CD14-positive monocyte (primary cell): ENCODE data around the gene SLC25A31. TPM values are rescaled to one million over a fixed set of nuclear protein-coding genes. Genes with fewer than 3 reads are reported as not detected.

Source experiments
- DNase-seq, 3 donors: peaks; one replicate each; pipeline ENCODE4 v3.0.0-alpha.2; 2011 to 2022
- H2AFZ ChIP-seq: 2 replicates; pipeline ENCODE4 v1.6.0; 2012; ENCODE audit warnings: mild to moderate bottlenecking, low read depth, low read length, inconsistent platforms; ENCODE audit not compliant: insufficient read depth, poor library complexity, severe bottlenecking
- H3K27ac ChIP-seq, 2 donors: 1 replicate in 1 of 2; 2 replicates in 1 of 2; pipeline ENCODE4 v1.5.1; 2012 to 2013; ENCODE audit warnings: low read length in 2 of 2, control low read depth in 1 of 2, inconsistent platforms in 1 of 2, low read depth in 1 of 2, mild to moderate bottlenecking in 1 of 2
- H3K27me3 ChIP-seq, 2 donors: one replicate each; pipeline versions ENCODE4 v1.6.0 to v1.6.1; 2011 to 2013; ENCODE audit warnings: low read length in 2 of 2; ENCODE audit not compliant: control insufficient read depth in 2 of 2, insufficient read depth in 2 of 2
- H3K36me3 ChIP-seq, 2 donors: replicated peaks in 1 of 2; 1 replicate in 1 of 2; 2 replicates in 1 of 2; pipeline versions ENCODE4 v1.5.1 to v1.6.1; 2012 to 2013; ENCODE audit warnings: low read length in 2 of 2, control low read depth in 1 of 2, inconsistent platforms in 1 of 2, mild to moderate bottlenecking in 1 of 2; ENCODE audit not compliant: insufficient read depth in 2 of 2, control insufficient read depth in 1 of 2
- H3K4me1 ChIP-seq, 2 donors: 1 replicate in 1 of 2; 2 replicates in 1 of 2; pipeline versions ENCODE4 v1.5.1 to v1.6.1; 2012 to 2013; ENCODE audit warnings: low read length in 2 of 2, control low read depth in 1 of 2, inconsistent platforms in 1 of 2, mild to moderate bottlenecking in 1 of 2, moderate library complexity in 1 of 2; ENCODE audit not compliant: insufficient read depth in 2 of 2, control insufficient read depth in 1 of 2
- H3K4me2 ChIP-seq: replicated peaks from 2 replicates; pipeline ENCODE3; 2012; ENCODE audit warnings: low read length, moderate library complexity, mild to moderate bottlenecking; ENCODE audit not compliant: poor library complexity, severe bottlenecking; ENCODE audit errors: extremely low read depth
- H3K4me3 ChIP-seq, 3 experiments: fragments of 200-600 bp in 1 of 3; sonication (generic) in 1 of 3; replicated peaks in 1 of 3; 1 replicate in 2 of 3; 2 replicates in 1 of 3; pipeline ENCODE4 v1.5.1; 2011 to 2013; ENCODE audit warnings: low read length in 3 of 3, mild to moderate bottlenecking in 3 of 3, control low read depth in 2 of 3, low read depth in 2 of 3, inconsistent platforms in 1 of 3, moderate library complexity in 1 of 3
- H3K79me2 ChIP-seq: 2 replicates; pipeline ENCODE4 v1.6.0; 2012; ENCODE audit warnings: mild to moderate bottlenecking, control low read depth, inconsistent platforms, low read length, moderate library complexity; ENCODE audit not compliant: insufficient read depth
- H3K9ac ChIP-seq: 2 replicates; pipeline ENCODE4 v1.6.0; 2017; ENCODE audit warnings: low read length, mild to moderate bottlenecking; ENCODE audit not compliant: insufficient read depth, poor library complexity, severe bottlenecking
- H3K9me3 ChIP-seq, 2 donors: replicated peaks in 1 of 2; 1 replicate in 1 of 2; 2 replicates in 1 of 2; pipeline versions ENCODE4 v1.5.1 to v1.6.1; 2012 to 2013; ENCODE audit warnings: low read length in 2 of 2, control low read depth in 1 of 2; ENCODE audit not compliant: control insufficient read depth in 1 of 2, insufficient read depth in 1 of 2
- H4K20me1 ChIP-seq: 2 replicates; pipeline ENCODE4 v1.6.0; 2012; ENCODE audit warnings: mild to moderate bottlenecking, low read length, control low read depth, moderate library complexity; ENCODE audit not compliant: insufficient read depth
- H3K27ac Mint-ChIP-seq, 7 donors: one replicate each; pipeline ENCODE4 v1.8.0; 2020; ENCODE audit warnings: mild to moderate bottlenecking in 7 of 7, mixed read lengths in 7 of 7, moderate library complexity in 6 of 7, inconsistent platforms in 2 of 7
- H3K27me3 Mint-ChIP-seq, 3 donors: one replicate each; pipeline ENCODE4 v1.8.0; 2021 to 2022; ENCODE audit warnings: low read depth in 3 of 3, mild to moderate bottlenecking in 3 of 3, mixed read lengths in 3 of 3, moderate library complexity in 3 of 3, inconsistent platforms in 1 of 3
- H3K36me3 Mint-ChIP-seq, 2 donors: one replicate each; pipeline ENCODE4 v1.8.0; 2020; ENCODE audit warnings: mixed read lengths in 2 of 2, inconsistent platforms in 1 of 2, mild to moderate bottlenecking in 1 of 2
- H3K4me1 Mint-ChIP-seq: one replicate; pipeline ENCODE4 v1.8.0; 2020; ENCODE audit warnings: mild to moderate bottlenecking, mixed read lengths
- H3K4me3 Mint-ChIP-seq, 2 donors: one replicate each; pipeline ENCODE4 v1.8.0; 2020; ENCODE audit warnings: mild to moderate bottlenecking in 2 of 2, mixed read lengths in 2 of 2, moderate library complexity in 1 of 2
- H3K9me3 Mint-ChIP-seq, 7 donors: one replicate each; pipeline ENCODE4 v1.8.0; 2020 to 2022; ENCODE audit warnings: mixed read lengths in 7 of 7, mild to moderate bottlenecking in 6 of 7, moderate library complexity in 6 of 7, inconsistent platforms in 2 of 7
- CTCF ChIP-seq: fragments of 200-600 bp; IDR thresholded peaks from one replicate; pipeline ENCODE4 v1.8.0; 2022; ENCODE audit warnings: antibody characterized with exemption, mild to moderate bottlenecking
- whole genome bisulfite sequencing: methylation state at CpG from one replicate; pipeline ENCODE4 v1.1.5; 2013; ENCODE audit warnings: missing lambda C conversion rate; ENCODE audit not compliant: insufficient coverage; 5-methylcytosine and 5-hydroxymethylcytosine counted together
- intact Hi-C, 2 donors: fragments of 100-400 bp; cut with micrococcal nuclease; formaldehyde crosslinking; loops; one replicate each; pipeline versions ENCODE4 v1.15.0 to v1.15.1; 2023
- polyA plus RNA-seq, 3 donors: library from polyadenylated mRNA; depleted of rRNA in 1 of 3; unstranded in 2 of 3; stranded (reverse) in 1 of 3; fragments of 300-500 nt in 2 of 3; fragments of >200 nt in 1 of 3; fragmentation: Illumina TruSeq in 2 of 3; gene quantifications; 1 replicate in 2 of 3; 2 replicates in 1 of 3; pipeline ENCODE4 v1.2.3, GENCODE V29; 2012 to 2021

Gene SLC25A31
- polyA plus RNA-seq, 3 donors: not detected

- intact Hi-C loops: no loop called here
Observed at GRCh38 chr4:127747883-127748282, 17.7 kb downstream of the SLC25A31 start.

GRCh38 chr4:127748957-127749356 is 18.8 kb downstream of the SLC25A31 start:
- Mint-ChIP-seq H3K4me1 (no peaks in the 10 kb centered on the region), H3K36me3 (no peaks in the 10 kb centered on the region), H3K27ac (no peak overlapping the region), H3K27me3 (peaks cover 0 to 3% (median 2%) of the 10 kb centered on the region in 3 donors), H3K9me3 (peaks cover 17 to 27% (median 21%) of the 10 kb centered on the region in 7 donors), H3K4me3 (no peak overlapping the region)
- no CpG with 5 or more reads among the region's 2 CpGs for WGBS
- DNase-seq: no peak
- no peak overlapping the region for H2AFZ ChIP-seq
- H3K4me2 ChIP-seq: no peak overlapping the region
- no peak overlapping the region for H3K4me3 ChIP-seq
- H3K27me3 ChIP-seq: no peaks in the 10 kb centered on the region
- H3K27ac ChIP-seq: no peak overlapping the region
- no peak for TF ChIP-seq CTCF
- H3K4me1 ChIP-seq: no peaks in the 10 kb centered on the region
- H3K36me3 ChIP-seq: no peaks in the 10 kb centered on the region
- H4K20me1 ChIP-seq: no peaks in the 10 kb centered on the region
- H3K79me2 ChIP-seq: no peaks in the 10 kb centered on the region
- H3K9me3 ChIP-seq: peaks cover 14 to 20% of the 10 kb centered on the region in 2 donors
- intact Hi-C loops: no loop called here
- H3K9ac ChIP-seq: no peak overlapping the region

More at GRCh38 chr4:127747883-127748282, 17.7 kb downstream of the SLC25A31 start:
- no peak overlapping the region for H3K27ac ChIP-seq
- WGBS: 88% methylated on average over 2 of the region's 4 CpGs
- peak overlapping the region in 1 of 7 donors; percentile 43 for H3K27ac Mint-ChIP-seq
- H3K4me1 ChIP-seq: no peaks in the 10 kb centered on the region
- no peaks in the 10 kb centered on the region for H3K27me3 ChIP-seq
- H3K4me3 ChIP-seq: no peak overlapping the region
- no peak for DNase-seq
- peaks cover 17 to 27% (median 23%) of the 10 kb centered on the region in 7 donors for H3K9me3 Mint-ChIP-seq
- no peaks in the 10 kb centered on the region for H3K4me1 Mint-ChIP-seq
- H3K36me3 Mint-ChIP-seq: no peaks in the 10 kb centered on the region
- no peaks in the 10 kb centered on the region for H3K36me3 ChIP-seq
- no peak overlapping the region for H3K9ac ChIP-seq
- H3K79me2 ChIP-seq: no peaks in the 10 kb centered on the region
- H4K20me1 ChIP-seq: no peaks in the 10 kb centered on the region
- H3K27me3 Mint-ChIP-seq: peaks cover 0 to 3% (median 2%) of the 10 kb centered on the region in 3 donors
- H3K4me2 ChIP-seq: no peak overlapping the region
- H3K9me3 ChIP-seq: peaks cover 17 to 20% of the 10 kb centered on the region in 2 donors
- TF ChIP-seq CTCF: no peak
- H2AFZ ChIP-seq: no peak overlapping the region
- H3K4me3 Mint-ChIP-seq: no peak overlapping the region
